ENCODE measurements around the gene ZNG1F.
"Not testable (repeated sequence)": the region's sequence is repeated elsewhere in the genome, so short reads cannot be mapped to it uniquely, and the experiment has no call there.

The ZNG1F gene

GRCh38 chr9:41086215-41086614, 102.9 kb downstream of the ZNG1F start:
- not testable (repeated sequence) for DNase-seq (ENCODE audit: low spot score)

GRCh38 chr9:41082358-41082757, 106.8 kb downstream of the ZNG1F start:
- not testable (repeated sequence) for DNase-seq (ENCODE audit: low spot score)
